ENCODE data around the gene POLE.

The POLE gene

DNA sequence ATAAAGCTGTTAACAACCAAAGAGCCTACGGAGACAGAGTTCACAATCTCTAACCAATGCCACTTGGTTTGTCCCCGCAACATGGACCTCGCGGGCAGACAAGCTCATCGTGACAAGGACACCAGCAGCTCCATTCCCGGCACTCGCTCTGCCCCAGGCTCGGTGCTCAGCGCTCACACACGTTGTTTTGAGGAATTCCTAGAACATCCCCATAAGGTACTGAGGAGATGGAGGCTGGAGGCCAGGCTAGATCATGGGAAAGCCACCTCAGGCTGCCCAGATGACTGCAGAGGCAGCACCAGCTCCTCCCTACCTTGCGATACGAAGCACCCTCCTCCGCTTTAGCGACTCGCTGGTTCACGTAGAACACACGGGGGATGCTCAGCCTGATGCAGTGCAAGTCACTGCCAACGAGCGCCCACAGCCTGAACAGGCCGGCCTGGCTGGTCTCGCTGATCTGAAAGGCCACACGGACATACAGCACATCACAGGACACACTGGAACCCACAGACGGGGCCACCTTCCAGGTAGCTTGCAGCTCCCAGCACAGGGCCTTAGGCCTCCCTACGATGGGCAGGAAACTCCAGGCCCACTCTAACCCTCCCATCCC is 38.4 kb downstream of the POLE start:
- no peak for DNase-seq

DNA sequence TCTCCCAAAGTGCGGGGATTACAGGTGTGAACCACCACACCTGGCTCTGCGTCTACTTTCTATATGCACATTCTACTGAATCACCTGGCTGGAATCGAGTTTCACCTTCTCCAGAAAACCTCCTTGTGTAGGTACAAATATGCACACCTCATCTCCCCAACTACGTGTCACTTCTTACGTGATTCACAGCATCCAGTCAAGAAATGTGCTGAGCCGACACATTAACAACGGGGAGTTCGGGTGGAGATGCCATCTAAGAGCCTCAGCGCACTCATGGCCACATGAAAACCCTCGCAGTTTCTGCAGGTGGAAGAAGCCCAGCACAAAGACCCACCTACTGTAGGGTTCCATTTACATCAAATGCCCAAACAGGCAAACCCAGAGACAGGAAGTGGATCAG is 39.3 kb downstream of the POLE start:
- DNase-seq, result no peak

DNA sequence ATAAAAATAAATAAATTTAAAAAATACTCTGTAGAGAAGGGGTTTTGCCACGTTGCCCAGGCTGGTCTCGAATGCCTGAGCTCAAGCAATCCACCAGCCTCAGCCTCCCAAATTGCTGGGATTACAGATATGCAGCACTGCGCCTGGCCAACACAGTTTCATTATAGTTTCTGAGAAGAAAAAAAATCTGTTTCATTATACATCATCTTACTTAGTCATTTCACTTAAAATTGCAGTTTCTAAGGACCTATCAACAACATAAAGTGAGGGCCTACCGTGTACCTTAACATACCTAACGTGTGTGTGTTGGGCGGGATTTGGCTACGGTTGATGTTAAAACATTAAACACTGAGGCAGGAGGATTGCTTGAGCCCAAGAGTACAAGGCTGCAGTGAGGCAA is 40.3 kb downstream of the POLE start:
- no peak for DNase-seq

DNA sequence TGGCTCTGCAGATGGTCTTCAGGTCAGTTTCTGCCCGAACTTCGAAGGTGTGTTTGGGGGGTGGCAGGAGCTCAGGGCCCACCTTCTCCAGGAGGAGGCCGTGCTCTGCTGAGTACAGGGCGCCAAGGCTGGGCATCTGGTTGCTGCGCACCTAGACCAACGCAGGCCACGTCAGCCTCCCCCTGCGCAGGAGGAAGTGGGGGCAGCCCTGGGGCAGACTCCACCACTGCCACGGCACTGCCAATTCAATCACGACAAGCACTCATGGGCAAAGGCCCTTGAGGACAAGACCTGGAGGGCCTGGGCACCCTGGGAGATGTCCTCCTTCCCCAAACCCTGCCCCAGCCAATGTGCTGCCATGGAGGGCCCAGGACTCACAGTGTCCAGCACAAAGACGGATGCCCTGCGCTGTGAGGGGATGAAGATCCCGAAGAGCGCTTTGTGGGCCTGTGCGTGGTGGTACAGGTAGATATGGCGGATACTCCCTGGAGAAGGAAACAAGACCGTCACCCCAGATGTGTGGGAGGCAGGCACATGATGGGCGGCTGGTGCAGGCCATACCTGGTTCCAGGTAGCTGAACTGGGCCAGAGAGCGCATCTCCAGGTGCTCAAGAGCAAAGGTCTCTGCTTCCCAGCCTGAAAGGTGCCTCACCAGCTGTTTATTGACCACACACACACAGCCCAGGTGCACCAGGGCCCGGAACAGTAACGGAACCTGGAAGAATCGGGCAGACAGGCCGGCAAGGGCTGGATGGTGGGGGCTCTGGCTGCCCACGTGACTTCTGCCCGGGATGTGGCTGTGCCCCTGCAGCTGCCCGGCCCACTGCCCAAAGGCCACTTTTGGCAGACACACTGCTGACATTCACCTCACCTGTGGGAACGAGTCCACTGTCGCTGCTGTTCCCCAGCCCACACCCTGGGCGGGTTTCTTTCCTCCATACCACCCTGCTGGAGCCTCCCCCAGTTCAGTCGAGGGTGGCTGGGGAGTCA is 44.0 kb downstream of the POLE start:
- no peak for DNase-seq

DNA sequence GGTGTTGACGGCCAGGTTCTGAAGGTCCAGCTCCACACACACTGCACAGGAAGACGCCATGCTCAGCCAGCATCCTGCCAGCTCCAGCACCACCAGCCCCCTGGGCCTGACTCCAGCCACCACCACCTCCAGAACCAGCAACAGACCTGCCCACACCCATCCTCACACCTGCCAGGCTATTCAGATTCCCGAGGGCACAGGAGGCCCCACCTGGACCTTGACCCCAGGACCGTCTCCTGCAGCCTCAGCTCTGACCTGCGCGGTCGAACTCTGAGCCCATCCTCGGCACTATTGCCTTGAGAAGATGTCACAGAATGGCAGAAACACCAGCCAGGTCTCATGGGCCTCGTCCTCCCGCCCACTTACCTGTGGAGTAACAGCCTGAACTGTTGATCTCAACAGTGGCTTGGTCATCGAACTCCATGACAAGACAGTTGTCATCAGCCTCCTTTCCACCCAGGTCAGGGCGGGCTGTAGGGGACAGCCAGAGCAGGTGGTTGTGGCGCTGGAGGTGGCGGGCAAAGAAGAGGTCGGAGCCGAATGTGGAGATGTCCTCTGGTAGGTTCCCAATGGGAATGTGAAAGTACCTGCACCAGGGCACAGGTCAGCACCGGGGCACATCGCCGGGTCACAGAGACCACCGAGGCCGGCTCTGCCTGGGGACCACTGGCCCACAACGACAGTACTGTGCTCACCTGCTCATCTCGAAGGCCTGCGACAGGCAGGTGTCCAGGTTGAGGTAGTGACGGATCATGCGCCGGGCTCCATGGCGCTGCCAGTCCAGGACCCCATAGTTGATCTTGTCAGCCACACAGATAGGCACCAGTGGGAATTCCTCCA is 45.1 kb downstream of the POLE start:
- no peak for DNase-seq

DNA sequence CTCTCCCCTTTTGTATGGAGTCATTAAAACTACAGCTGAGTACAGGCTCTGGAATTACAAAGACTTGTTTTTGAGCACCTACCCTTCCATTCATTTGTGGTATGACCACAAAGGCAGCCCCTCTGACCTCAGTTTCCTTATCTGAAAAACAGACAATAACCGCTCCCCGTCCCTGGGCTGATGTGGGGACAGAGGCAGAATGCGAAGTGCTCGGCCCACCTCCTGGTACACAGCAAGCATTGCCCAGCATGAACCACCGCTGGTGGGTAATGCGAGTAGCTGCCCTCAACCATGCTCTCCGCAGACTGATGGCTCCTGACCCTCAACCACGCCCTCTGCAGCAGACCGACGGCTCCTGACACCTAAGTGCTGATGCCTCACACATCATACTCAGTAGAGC is 46.2 kb downstream of the POLE start:
- no peak for DNase-seq

DNA sequence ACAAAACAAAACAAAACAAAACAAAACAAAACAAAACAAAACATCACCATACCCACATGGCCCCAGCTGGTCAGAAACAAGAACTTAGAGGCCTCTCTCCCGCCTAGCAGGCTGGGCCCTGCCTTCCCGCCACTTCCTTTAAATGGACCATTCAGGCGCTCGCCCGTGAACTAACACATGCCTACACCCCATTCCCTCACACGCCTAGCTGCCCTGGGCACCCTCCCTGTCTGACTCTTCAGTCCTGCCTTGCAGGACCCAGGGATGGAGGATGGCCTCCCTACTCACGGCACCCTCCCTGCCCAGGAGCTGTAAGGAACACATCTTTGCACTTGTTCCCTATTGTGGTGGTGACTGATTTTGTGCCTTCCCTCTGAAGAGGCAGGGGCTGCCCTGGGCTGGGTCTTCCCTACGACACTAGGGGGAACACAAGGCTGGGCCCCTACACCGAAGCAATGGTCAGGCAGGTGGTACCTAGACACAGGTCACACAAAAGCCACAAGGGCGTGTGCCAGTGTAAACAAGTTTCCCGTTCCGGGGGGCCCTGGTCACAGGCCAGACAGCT is 47.1 kb downstream of the POLE start:
- no peak for DNase-seq

DNA sequence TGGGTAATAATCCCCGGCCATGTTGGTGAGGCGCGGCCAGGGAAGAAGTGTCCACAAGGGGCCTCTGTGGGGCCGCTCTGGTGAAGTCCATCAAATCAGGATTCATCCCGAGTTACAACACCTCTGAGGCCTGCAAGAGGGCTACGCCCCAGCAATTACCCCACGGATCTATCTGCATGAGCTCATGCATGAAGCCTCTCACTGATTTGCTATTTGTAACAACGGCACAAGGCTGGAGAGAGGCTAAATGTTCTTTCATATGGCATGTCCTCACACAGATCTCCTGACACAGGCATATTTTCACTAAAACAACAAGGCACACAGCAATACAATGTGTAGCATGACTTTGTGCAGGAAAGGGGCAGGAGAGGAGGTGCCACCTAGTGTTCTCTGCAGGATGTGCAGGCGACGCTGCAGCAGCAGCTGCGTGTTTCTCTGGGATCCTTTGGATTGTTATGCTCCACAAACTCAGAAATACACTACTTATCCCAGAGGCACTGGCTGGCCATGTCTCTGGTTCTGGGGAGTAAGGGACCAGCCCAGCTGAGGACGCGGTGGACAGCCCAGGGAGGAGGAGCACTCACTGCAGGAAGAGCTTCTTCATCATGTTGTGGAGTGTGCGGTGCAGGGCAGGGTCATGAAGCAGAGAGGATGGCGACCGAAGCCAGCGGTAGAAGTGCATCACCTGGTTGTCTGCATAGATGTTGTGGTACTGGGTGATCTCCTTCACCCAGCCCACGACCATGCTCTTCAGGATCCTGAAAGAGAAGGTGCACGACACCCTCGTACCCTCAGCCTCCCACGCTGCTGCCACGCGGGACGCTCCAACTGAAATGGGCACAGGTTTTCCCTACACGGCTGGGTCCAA is 48.4 kb downstream of the POLE start:
- DNase-seq, result no peak

DNA sequence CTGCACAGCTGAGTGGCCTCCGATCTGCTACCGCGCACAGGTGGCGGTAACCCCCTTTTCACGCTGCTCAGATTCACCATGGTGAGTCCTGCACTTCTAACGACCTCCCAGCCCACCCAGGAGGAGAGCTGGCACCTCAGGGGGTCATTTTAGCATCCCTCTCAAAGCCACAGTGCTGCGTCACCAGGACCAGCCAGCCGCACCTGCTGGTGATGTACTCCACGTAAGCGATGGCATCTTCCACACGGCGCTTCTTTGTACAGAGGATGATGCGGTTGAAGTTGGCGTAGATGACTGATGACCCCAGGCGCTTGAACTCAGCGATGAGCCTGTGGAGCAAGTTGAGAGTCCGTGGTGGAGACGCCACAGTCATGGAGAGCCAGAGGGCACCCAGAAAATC is 49.3 kb downstream of the POLE start:
- DNase-seq, result no peak

DNA sequence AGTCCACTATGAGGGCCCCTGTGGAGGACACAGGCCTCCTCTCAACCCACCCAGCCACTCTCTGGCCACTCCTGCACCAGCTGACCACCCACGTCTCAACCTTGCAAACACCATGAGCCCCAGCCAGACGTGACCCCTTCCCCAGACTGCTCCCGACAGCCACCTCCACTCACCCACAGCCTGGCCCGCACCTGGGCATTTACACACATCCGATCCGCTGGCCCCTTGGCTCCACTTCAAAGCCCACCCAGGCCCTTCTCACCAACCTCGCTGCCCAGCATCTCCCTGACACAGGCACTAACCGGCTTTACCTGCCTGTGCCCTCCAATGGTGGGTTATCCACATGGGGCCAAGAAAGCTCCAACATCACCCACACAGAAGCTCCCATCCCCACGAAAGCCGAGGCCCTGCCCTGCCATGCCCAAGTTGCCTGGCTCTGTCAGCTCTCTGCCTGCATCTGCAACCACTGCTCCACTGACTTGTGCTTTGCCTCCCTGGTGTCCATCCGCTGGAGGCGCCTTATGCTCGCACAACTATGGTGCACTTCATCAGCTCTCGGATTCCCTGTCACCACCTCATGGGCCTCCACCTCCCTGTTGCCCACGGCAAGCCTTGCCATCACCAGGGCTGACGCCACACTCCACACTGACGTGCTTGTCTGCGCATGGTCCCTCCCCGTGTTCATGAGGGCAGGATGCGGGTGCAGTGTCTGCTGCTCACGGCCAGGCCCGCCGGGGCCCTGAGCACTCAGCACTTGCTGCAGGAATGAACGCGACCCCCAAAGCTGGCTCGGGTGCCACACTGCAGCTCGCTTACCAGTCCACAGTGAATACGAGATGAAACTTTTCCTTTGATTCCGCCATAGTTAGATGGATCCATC is 51.8 kb downstream of the POLE start:
- DNase-seq, result no peak

DNA sequence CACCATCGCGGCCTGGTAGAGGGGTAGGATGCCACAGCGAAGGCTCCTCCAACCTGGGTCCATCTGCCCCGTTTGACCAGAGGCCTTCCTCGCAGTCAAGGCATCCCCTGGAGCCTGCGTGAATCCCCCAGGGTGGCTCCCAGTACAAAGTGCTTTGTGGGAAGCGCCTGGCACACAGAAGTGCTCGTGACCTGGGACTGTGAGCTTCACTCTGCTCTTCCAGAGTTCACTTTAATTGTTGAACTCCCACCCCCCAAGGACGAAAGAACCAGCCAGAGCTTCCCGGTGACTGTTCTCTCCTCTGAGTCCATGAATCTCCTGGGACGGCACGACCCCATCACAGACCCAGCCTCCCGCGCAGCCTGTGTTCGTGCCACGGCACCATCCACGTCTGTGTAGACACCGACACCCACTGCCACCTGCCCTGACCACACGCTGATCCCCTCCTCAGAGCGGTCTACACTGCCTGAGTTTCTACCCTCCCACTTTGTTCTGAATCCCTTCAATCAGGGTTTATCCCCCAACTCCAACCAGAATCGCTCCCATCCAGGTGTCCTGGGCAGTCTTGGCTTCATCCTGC is 52.6 kb downstream of the POLE start:
- DNase-seq, result no peak

DNA sequence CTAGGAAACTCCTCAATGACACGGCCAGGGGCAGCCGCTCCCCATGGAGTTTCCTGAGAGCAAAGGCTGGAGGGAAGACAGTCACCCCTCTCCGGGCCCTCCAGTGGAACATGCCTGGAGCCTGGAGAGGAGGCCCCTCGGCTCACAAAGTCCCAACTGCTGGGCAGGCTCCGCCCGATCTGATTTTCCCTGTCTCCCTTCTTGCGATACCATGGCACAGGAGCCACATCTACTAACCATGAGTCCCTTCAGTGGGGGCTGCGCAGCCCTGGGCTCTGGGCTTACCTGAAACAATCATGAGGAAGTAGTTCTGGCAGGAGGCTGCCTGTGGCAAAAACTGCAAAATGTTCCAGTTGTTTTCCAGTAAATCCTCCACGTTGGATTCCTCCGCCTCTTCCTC is 53.2 kb downstream of the POLE start:
- DNase-seq, result no peak

DNA sequence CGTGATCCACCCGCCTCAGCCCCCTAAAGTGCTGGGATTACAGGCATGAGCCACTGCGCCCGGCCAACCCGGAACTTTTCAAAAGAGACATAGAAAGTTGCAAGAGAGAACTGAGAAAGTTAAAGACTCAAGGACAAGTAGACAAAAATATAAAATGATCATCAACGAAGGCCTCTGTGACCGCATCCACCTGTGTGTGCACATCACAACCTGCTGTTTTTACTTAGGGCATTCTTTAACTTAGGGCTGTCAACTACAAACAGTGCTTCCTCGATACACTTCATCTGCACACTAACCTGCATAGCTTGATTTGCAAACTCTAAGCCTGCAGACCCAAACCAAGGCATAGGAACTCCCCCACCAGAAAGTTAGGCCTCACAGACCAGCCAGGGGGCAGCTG is 53.7 kb downstream of the POLE start:
- DNase-seq, result no peak

DNA sequence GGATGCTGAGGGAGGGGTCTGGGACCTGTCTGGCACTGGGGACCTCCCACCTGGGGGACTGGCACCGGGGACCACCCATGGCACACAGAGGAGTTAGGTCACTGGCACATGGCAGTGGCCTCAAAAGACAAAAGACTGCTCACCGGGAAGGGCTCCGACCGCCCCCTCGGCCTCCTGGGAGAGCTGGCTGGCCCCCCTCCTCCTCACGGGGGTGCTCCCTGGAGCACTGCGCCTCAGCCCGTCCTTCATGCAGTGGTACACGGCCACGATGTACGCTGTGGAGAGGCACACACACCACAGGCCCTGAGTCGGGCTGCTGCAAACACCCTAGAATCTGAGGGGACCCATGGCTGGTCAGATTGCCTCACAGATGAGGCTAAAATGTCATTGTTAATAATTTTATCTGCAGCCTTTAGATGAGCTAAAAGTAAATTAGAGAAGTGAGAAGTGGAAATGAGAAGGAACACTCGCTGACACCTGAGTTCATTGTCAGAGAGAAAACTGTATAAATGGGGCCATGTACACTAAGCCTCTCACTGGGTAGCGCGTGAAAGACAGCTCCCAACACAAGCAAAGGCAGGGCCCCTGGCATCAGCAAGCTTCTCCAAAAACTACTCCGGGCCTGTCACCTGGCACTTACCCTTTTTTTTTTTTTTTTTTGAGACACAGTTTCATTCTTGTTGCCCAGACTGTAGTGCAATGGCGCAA is 54.5 kb downstream of the POLE start:
- DNase-seq, result no peak

DNA sequence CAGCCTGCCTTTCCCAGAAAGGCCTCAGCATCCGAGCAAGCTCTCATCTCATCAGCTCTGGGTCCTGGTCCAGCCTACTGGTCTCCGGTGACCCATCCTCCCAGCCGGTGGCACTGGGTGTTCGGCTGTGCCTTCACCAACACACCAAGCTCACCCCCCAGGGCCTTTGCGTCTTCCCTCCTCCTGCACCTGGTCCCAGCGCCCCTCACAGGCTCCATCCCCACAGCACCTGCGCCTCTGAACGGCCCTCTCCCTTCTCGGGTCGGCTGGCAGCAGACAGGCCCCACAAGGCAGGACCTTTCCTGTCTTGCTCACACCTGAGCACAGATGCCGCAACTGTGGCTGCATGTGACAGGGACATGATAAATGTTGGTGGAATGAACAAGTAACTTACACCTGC is 55.5 kb downstream of the POLE start:
- DNase-seq, result no peak

DNA sequence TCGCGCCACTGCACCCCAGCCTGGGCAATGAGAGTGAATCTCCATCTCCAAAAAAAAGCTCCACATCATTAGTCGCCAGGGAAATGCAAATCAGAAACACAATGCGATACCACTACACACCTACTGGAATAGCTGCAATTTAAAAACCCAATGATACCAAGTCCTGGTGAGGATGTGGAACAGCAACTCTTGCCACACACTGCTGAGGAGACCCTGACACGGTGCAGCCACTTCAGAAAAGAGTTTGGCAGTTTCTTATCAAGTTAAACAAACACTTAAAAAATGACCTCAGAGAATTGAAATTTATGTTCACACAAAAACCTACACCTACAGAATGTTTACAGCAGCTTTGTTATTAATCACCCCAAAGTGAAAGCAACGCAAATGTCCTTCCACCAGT is 56.5 kb downstream of the POLE start:
- DNase-seq, result no peak

DNA sequence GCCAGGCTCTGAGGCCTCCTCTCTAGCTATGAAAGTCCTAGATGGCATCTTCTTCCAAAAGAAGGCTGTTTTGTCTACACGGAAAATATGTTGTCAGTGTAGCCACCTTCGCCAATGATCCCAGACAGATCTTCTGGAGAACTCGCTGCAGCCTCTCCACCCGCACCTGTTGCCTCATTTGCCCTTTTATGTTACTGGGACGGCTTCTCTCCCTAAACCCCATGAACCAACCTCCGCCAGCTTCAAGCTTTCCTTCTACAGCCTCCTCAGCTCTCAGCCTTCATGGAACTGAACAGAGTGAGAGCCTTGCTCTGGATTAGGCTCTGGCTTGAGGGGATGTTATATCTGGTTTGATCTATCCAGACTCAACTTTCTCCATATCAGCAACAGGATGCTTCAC is 57.8 kb downstream of the POLE start:
- DNase-seq, result no peak

DNA sequence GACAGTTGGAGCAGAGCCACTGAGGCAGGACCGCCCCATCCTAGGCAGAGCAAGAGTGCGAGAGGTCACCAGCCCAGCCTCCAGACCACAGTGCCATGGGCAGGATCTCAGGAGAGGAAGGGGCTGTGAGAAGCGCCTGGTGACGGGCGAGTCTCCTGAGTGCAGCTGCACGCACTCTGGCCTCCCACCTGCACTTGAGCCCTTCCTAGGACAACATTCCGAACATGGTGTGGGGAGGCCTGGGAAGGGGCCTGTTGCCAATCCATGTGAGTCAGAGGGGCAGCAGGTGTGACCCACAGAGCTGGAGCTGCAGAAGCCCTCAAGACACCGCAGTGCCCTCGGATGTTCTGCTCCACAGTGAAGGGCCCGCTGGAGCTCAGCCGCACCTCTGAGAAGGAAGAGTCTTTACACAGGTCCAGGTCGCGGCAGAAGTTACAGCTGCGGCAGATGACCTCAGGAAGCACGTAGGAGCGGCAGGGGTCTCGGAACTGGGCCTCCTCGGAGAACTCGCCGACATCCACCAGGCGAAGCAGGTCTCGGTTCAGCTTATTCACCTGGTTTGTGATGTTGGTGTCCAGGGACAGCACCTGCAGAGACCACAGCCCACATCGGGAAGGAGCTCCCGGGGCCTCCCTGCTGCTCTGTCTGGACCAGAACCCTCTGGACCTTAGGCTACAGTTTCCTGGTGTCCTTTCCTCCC is 61.3 kb downstream of the POLE start:
- DNase-seq, result no peak
